ENCODE data around the gene COL5A1.

The COL5A1 gene

GRCh38 chr9:134688661-134689320 is 47.2 kb downstream of the COL5A1 start:
- DNase-seq (ENCODE audit: low read depth) = no peak

GRCh38 chr9:134689321-134690181 is 47.9 kb downstream of the COL5A1 start:
- no peak for DNase-seq (ENCODE audit: low read depth)

More at GRCh38 chr9:134688661-134689320, 47.2 kb downstream of the COL5A1 start:
- no peak for TF ChIP-seq CTCF (IDR thresholded peaks at IDR 0.05; ENCODE audit: low read depth, low read length, missing control alignments)
- no peak overlapping the region for H3K4me3 ChIP-seq (ENCODE audit: low read depth, low read length)

DNA sequence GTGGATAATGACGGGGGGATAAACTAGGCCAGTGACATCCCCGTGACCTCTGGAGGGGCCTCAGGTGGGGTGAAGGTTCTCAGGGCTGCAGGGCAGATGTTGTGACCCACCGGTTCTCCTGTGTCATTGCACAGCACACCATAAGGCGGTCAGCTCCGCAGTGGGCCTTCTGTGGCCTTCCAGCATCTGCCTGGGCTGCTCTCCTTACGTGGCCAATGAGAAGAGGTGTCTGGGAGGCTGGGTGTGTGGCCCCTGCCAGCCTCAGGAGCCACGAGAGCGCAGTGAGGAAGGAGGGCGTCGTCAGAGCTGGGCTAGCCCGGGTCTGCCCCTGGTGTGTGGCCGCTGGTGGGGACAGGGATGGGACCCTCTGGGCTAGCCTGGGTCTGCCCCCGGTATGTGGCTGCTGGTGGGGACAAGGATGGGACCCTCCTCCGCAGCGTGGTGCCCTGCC is 48.7 kb downstream of the COL5A1 start:
- DNase-seq (ENCODE audit: low read depth) = no peak
- no peak overlapping the region for H3K4me3 ChIP-seq (ENCODE audit: low read depth, low read length)
- no peak for TF ChIP-seq CTCF (IDR thresholded peaks at IDR 0.05; ENCODE audit: low read depth, low read length, missing control alignments)

More at GRCh38 chr9:134689321-134690181, 47.9 kb downstream of the COL5A1 start:
- peak; percentile 85 for TF ChIP-seq CTCF (IDR thresholded peaks at IDR 0.05; ENCODE audit: low read depth, low read length, missing control alignments)
- no peak overlapping the region for H3K4me3 ChIP-seq (ENCODE audit: low read depth, low read length)

GRCh38 chr9:134690946-134691694 is 49.5 kb downstream of the COL5A1 start:
- no peak for DNase-seq (ENCODE audit: low read depth)
- TF ChIP-seq CTCF (IDR thresholded peaks at IDR 0.05; ENCODE audit: low read depth, low read length, missing control alignments) = no peak

GRCh38 chr9:134691695-134692572 is 50.3 kb downstream of the COL5A1 start:
- TF ChIP-seq CTCF (IDR thresholded peaks at IDR 0.05; ENCODE audit: low read depth, low read length, missing control alignments) = no peak
- H3K4me3 ChIP-seq (ENCODE audit: low read depth, low read length) = no peak overlapping the region
- no peak for DNase-seq (ENCODE audit: low read depth)

More at GRCh38 chr9:134690946-134691694, 49.5 kb downstream of the COL5A1 start:
- H3K4me3 ChIP-seq (ENCODE audit: low read depth, low read length) = no peak overlapping the region

- no peak overlapping the region for H3K4me3 ChIP-seq (ENCODE audit: low read depth, low read length)
- no peak for DNase-seq (ENCODE audit: low read depth)
- TF ChIP-seq CTCF (IDR thresholded peaks at IDR 0.05; ENCODE audit: low read depth, low read length, missing control alignments) = no peak
Measured at GRCh38 chr9:134692573-134692860, 50.9 kb downstream of the COL5A1 start.

Measured in GM12864 (cell line).